Spleen (tissue), 11 donors: ENCODE measurements around the gene GET4. TPM values are rescaled to one million over a fixed set of nuclear protein-coding genes. Genes with fewer than 3 reads are reported as not detected.

ENCODE experiments used
- DNase-seq: peaks from one replicate; pipeline ENCODE4 v3.0.0-alpha.2; 2020
- H3K27ac ChIP-seq, 8 donors: fragments of 200-600 bp; sonication (generic) in 7 of 8; 1 replicate in 4 of 8; 2 replicates in 4 of 8; pipeline versions ENCODE4 v1.5.0 to v1.8.0; 2016 to 2021; ENCODE audit warnings: inconsistent platforms in 4 of 8, mild to moderate bottlenecking in 4 of 8, moderate library complexity in 1 of 8
- H3K27me3 ChIP-seq, 7 donors: fragments of 200-600 bp; sonication (generic) in 6 of 7; replicated peaks in 1 of 7; 1 replicate in 4 of 7; 2 replicates in 3 of 7; pipeline versions ENCODE4 v1.5.0 to v1.8.0; 2016 to 2021; ENCODE audit warnings: inconsistent platforms in 3 of 7, mild to moderate bottlenecking in 1 of 7
- H3K36me3 ChIP-seq, 6 donors: fragments of 200-600 bp; sonication (generic) in 5 of 6; 1 replicate in 4 of 6; 2 replicates in 2 of 6; pipeline versions ENCODE4 v1.5.0 to v1.8.0; 2016 to 2021; ENCODE audit warnings: inconsistent platforms in 2 of 6
- H3K4me1 ChIP-seq, 6 donors: fragments of 200-600 bp; sonication (generic) in 5 of 6; 1 replicate in 3 of 6; 2 replicates in 3 of 6; pipeline versions ENCODE4 v1.5.0 to v1.8.0; 2016 to 2021; ENCODE audit warnings: inconsistent platforms in 3 of 6
- H3K4me3 ChIP-seq, 8 donors: fragments of 200-600 bp; sonication (generic) in 7 of 8; 1 replicate in 4 of 8; 2 replicates in 4 of 8; pipeline versions ENCODE4 v1.5.0 to v1.8.0; 2016 to 2021; ENCODE audit warnings: inconsistent platforms in 4 of 8, mild to moderate bottlenecking in 4 of 8, moderate library complexity in 2 of 8
- H3K9me3 ChIP-seq, 8 donors: fragments of 200-600 bp; sonication (generic) in 7 of 8; 1 replicate in 4 of 8; 2 replicates in 4 of 8; pipeline versions ENCODE4 v1.5.0 to v1.8.0; 2016 to 2021; ENCODE audit warnings: inconsistent platforms in 4 of 8
- POLR2A ChIP-seq, 3 donors: fragments of 450-650 bp; IDR thresholded peaks; one replicate each; pipeline ENCODE4 v1.5.1; 2017; ENCODE audit warnings: antibody characterized with exemption in 3 of 3, mild to moderate bottlenecking in 1 of 3
- POLR2AphosphoS5 ChIP-seq, 3 donors: sonication (generic); formaldehyde crosslinking; IDR thresholded peaks; one replicate each; pipeline ENCODE4 v1.5.1; 2017; ENCODE audit warnings: antibody characterized with exemption in 3 of 3
- WGBS, 5 donors: extraction: QIAGEN DNeasy Blood & Tissue Kit in 3 of 5; methylation state at CpG; one replicate each; pipeline versions ENCODE4 v1.1.5 to v1.1.7; 2013 to 2018; 5-methylcytosine and 5-hydroxymethylcytosine counted together
- intact Hi-C: fragments of 100-400 bp; cut with DNase I; formaldehyde crosslinking; loops from one replicate; pipeline ENCODE4 v1.15.0; 2023; ENCODE audit warnings: low total_unique reads
- polyA plus RNA-seq, 3 donors: library from polyadenylated mRNA; stranded (reverse); fragments of 200-250 nt; gene quantifications; one replicate each; pipeline ENCODE4 v1.2.1, GENCODE V29; 2013
- total RNA-seq, 7 donors: library from RNA; depleted of rRNA in 3 of 7; stranded (reverse); fragments of >200 nt in 3 of 7; fragmentation: NEBNext Ultra II Directional in 4 of 7; extraction: Animal tissue kit (Norgen Biotek cat#: 25700) in 4 of 7; gene quantifications; one replicate each; pipeline versions ENCODE4 v1.1.0 to v1.2.1, GENCODE V29; 2016 to 2021
- TF ChIP-seq, protein P1 (sequence below), 11 experiments: fragments of 200-600 bp in 7 of 11; fragments of 450-650 bp in 4 of 11; sonication (generic) in 4 of 11; IDR thresholded peaks in 8 of 11; conservative IDR thresholded peaks in 3 of 11; 1 replicate in 7 of 11; 2 replicates in 4 of 11; pipeline versions ENCODE4 v1.4.0 to v1.8.0; 2016 to 2021; ENCODE audit warnings: antibody characterized with exemption in 11 of 11, inconsistent platforms in 4 of 11, mild to moderate bottlenecking in 1 of 11
- donor health status: healthy with polysubstance abuse.
- donor health status: DM: no; HTN: no; CAD: no; lungs with moderate emphysema.
- donor health status: DM: no; HTN: no; CAD: no.
- donor health status: Bipolar disorder and iron deficiency.
- donor health status: healthy.
- donor health status: DM: no; HTN: no; CAD: no.
- donor health status: DM: yes; HTN: yes; CAD: no.

Gene GET4
- total and polyA plus RNA-seq, 10 donors = 25.4 to 63.0 (median 36.1) TPM

DNA sequence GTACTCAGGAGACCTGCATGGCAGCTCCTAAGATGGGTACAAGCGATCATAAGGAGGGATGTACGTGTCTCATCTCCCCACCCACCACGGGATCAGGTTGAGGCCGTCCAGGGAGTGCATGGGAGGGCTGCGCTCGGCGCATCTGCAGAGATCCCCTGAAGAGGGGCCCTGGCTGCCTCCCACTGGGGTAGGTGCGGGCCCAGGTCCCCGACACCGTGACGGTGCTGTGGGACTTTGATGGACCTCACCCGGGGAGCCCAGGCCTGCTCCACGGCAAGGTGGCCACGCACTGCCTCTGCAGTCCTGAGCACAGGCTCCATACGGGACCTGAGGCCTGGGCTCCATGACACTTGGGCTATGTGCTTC, 12.7 kb downstream of the GET4 start:
- peaks cover 0 to 30% (median 18%) of the 10 kb centered on the region in 6 donors for H3K4me1 ChIP-seq
- WGBS, 5 donors = 86 to 98% (median 92%) methylated on average over 8 to 15 of the region's 15 CpGs
- H3K4me3 ChIP-seq = no peak overlapping the region
- H3K27me3 ChIP-seq = no peaks in the 10 kb centered on the region
- TF ChIP-seq POLR2AphosphoS5 (IDR thresholded peaks at IDR 0.05) (no peak), POLR2A (IDR thresholded peaks at IDR 0.05) (no peak)
- TF ChIP-seq, protein P1, sequence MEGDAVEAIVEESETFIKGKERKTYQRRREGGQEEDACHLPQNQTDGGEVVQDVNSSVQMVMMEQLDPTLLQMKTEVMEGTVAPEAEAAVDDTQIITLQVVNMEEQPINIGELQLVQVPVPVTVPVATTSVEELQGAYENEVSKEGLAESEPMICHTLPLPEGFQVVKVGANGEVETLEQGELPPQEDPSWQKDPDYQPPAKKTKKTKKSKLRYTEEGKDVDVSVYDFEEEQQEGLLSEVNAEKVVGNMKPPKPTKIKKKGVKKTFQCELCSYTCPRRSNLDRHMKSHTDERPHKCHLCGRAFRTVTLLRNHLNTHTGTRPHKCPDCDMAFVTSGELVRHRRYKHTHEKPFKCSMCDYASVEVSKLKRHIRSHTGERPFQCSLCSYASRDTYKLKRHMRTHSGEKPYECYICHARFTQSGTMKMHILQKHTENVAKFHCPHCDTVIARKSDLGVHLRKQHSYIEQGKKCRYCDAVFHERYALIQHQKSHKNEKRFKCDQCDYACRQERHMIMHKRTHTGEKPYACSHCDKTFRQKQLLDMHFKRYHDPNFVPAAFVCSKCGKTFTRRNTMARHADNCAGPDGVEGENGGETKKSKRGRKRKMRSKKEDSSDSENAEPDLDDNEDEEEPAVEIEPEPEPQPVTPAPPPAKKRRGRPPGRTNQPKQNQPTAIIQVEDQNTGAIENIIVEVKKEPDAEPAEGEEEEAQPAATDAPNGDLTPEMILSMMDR (IDR thresholded peaks at IDR 0.05 in 8 of 11, conservative IDR thresholded peaks at IDR 0.05 in 3 of 11) = no peak
- H3K36me3 ChIP-seq = peaks cover 3 to 77% (median 60%) of the 10 kb centered on the region in 6 donors
- DNase-seq = peak; percentile 64
- intact Hi-C loops = no loop called here
- no peak overlapping the region for H3K27ac ChIP-seq
- H3K9me3 ChIP-seq = no peaks in the 10 kb centered on the region

DNA sequence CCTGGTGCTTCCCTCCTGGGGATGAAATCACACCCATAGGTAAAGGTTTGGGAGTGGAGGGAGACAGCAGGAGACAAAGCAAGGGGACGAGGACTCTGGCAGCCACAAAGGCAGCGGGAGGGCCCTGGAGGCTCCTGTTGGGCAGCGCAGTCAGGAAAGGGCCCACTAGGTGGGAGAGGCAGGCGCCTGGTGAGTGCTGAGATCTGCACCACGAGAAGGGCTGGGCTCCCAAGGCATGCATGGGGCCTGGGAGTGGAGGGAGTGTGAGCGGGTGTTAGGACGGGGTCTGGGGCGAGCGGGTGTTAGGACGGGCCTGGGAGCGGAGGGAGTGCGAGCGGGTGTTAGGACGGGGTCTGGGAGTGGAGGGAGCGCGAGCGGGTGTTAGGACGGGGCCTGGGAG, 13.0 kb downstream of the GET4 start:
- intact Hi-C loops = no loop called here
- Histone ChIP-seq H3K4me1 (peaks cover 0 to 26% (median 14%) of the 10 kb centered on the region in 6 donors), H3K36me3 (peaks cover 3 to 80% (median 64%) of the 10 kb centered on the region in 6 donors), H3K4me3 (no peak overlapping the region), H3K9me3 (no peaks in the 10 kb centered on the region), H3K27me3 (no peaks in the 10 kb centered on the region), H3K27ac (no peak overlapping the region)
- TF ChIP-seq POLR2AphosphoS5 (IDR thresholded peaks at IDR 0.05) (peak in 1 of 3 donors; percentile 11), POLR2A (IDR thresholded peaks at IDR 0.05) (no peak)
- TF ChIP-seq, protein P1 (IDR thresholded peaks at IDR 0.05 in 8 of 11, conservative IDR thresholded peaks at IDR 0.05 in 3 of 11) = no peak
- DNase-seq = peak; percentile 62
- WGBS, 5 donors = 93 to 98% (median 95%) methylated on average over 12 to 18 of the region's 18 CpGs

DNA sequence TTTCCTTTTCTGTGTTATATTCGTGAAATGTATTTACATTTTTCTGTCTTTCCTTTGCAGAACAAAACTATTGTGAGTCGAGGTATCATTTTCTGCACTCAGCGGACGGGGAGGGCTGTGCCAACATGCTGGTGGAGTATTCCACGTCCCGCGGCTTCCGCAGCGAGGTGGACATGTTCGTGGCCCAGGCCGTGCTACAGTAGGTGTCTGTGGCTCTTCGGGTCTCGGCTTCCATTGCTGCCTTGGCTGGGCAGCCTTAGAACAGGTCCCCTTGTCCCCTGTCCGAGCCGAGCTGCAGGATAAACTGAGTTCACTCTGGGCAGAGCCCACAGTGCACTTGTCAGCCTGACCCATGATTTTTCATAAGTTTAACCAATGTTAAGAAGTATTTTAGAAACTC, 14.5 kb downstream of the GET4 start:
- Histone ChIP-seq H3K4me3 (no peak overlapping the region), H3K36me3 (peaks cover 3 to 93% (median 79%) of the 10 kb centered on the region in 6 donors), H3K27me3 (no peaks in the 10 kb centered on the region), H3K27ac (no peak overlapping the region), H3K9me3 (no peaks in the 10 kb centered on the region), H3K4me1 (peaks cover 0 to 11% (median under 1%) of the 10 kb centered on the region in 6 donors)
- TF ChIP-seq POLR2A (IDR thresholded peaks at IDR 0.05) (no peak), POLR2AphosphoS5 (IDR thresholded peaks at IDR 0.05) (no peak)
- TF ChIP-seq, protein P1 (IDR thresholded peaks at IDR 0.05 in 8 of 11, conservative IDR thresholded peaks at IDR 0.05 in 3 of 11) = no peak
- 94 to 98% (median 96%) methylated on average over 15 of the region's 15 CpGs for WGBS, 5 donors
- intact Hi-C loops = no loop called here
- DNase-seq = peak; percentile 63

DNA sequence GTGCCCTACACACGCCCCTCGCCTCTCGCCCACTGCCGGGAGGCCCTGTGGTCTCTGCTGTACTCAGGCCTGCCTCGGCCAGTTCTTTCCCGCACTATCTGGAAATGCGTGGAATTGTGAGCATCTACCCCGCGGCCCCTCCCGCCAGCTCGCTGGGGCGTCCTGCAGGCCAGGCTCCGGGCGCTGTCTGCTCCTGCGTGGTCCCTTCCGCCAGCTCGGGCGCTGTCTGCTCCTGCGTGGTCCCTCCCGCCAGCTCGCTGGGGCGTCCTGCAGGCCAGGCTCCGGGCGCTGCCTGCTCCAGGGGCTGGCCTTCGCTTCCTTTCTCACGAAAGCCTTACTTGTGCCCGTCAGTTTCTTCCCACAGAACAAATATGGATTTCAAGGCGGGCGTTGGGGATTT, 14.9 kb downstream of the GET4 start:
- no peaks in the 10 kb centered on the region for H3K27me3 ChIP-seq

More for the DNA sequence above, 14.9 kb downstream of the GET4 start:
- peaks cover 0 to 7% (median 0%) of the 10 kb centered on the region in 6 donors for H3K4me1 ChIP-seq
- H3K27ac ChIP-seq = no peak overlapping the region
- intact Hi-C loops = no loop called here
- TF ChIP-seq, protein P1 (IDR thresholded peaks at IDR 0.05 in 8 of 11, conservative IDR thresholded peaks at IDR 0.05 in 3 of 11) = no peak
- peak in 2 of 3 donors; percentile 6 to 32 for TF ChIP-seq POLR2AphosphoS5 (IDR thresholded peaks at IDR 0.05)
- H3K9me3 ChIP-seq = no peaks in the 10 kb centered on the region
- WGBS, 5 donors = 94 to 98% (median 96%) methylated on average over 27 to 29 of the region's 29 CpGs
- H3K36me3 ChIP-seq = peaks cover 3 to 93% (median 80%) of the 10 kb centered on the region in 6 donors
- peak; percentile 66 for DNase-seq
- no peak overlapping the region for H3K4me3 ChIP-seq
